Skeletal muscle satellite cell (primary cell): ENCODE data around the gene DAB1.

ENCODE experiments used
- H3K27me3 ChIP-seq: 2 replicates; pipeline ENCODE4 v1.7.0; 2013; ENCODE audit warnings: low read length; ENCODE audit not compliant: control insufficient read depth, insufficient read depth
- H3K36me3 ChIP-seq: 2 replicates; pipeline ENCODE4 v1.7.0; 2013; ENCODE audit warnings: mild to moderate bottlenecking, control low read depth, low read length; ENCODE audit not compliant: insufficient read depth
- H3K4me1 ChIP-seq: 2 replicates; pipeline ENCODE4 v1.7.0; 2013; ENCODE audit warnings: low read length; ENCODE audit not compliant: control insufficient read depth, insufficient read depth
- H3K4me2 ChIP-seq: 2 replicates; pipeline ENCODE4 v1.7.0; 2013; ENCODE audit warnings: mild to moderate bottlenecking, low read length
- H3K4me3 ChIP-seq: 2 replicates; pipeline ENCODE4 v1.7.0; 2013; ENCODE audit warnings: low read length
- H3K9ac ChIP-seq: 2 replicates; pipeline ENCODE4 v1.7.0; 2013; ENCODE audit warnings: mild to moderate bottlenecking, low read depth, low read length, moderate library complexity
- H3K9me3 ChIP-seq: replicated peaks from 2 replicates; pipeline ENCODE4 v1.7.0; 2013; ENCODE audit warnings: mild to moderate bottlenecking, control low read depth, low read length

The DAB1 gene

DNA sequence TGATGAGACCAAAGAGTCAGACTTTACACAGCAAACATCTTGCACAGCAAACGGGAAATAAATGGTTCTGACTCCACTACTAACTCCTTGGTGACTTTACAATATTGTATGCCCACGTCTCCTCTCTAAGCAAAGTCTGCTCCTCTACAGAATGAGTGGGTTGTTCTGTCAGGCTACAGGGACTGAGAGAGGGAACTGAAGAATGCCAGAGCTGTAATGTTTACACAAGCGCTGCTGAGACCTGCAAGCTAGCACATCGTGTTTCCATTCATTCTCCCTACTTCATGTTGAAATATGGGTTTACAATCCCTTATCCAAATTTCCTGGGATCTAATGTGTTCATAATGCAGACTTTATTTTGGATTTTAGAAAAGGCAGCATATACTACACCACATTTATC, 15.9 kb downstream of the DAB1 start:
- Histone ChIP-seq H3K36me3 (no peaks in the 10 kb centered on the region), H3K4me3 (no peak overlapping the region), H3K9me3 (no peaks in the 10 kb centered on the region), H3K9ac (no peak overlapping the region), H3K4me1 (no peaks in the 10 kb centered on the region), H3K4me2 (no peak overlapping the region), H3K27me3 (no peaks in the 10 kb centered on the region)

DNA sequence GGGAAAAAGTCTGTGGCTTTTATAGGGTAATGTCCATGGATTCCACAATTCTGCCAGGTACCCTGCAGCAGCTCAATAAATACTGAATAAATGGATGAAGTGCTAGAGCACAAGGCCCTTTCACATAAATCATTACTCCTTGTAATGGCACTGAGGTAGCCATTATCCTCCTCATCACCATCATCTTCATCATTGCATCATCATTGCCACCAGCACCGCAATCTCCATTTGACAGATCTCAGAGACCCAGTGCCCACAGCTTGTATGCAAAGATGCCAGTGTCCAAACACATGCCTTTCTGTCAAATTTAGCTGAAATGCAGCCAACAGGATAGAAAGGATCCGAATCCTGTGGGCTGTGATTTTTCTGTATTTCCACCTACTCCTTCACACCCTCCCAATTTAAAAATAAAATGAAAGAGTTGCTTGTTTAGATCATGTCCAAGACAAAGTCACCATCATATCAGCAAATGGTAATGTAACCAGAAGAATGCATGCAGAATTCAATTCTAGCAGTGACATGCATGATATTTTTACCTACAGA, 17.4 kb downstream of the DAB1 start:
- Histone ChIP-seq H3K36me3 (no peaks in the 10 kb centered on the region), H3K4me3 (no peak overlapping the region), H3K4me1 (no peaks in the 10 kb centered on the region), H3K9ac (no peak overlapping the region), H3K4me2 (no peak overlapping the region), H3K27me3 (no peaks in the 10 kb centered on the region), H3K9me3 (no peaks in the 10 kb centered on the region)

DNA sequence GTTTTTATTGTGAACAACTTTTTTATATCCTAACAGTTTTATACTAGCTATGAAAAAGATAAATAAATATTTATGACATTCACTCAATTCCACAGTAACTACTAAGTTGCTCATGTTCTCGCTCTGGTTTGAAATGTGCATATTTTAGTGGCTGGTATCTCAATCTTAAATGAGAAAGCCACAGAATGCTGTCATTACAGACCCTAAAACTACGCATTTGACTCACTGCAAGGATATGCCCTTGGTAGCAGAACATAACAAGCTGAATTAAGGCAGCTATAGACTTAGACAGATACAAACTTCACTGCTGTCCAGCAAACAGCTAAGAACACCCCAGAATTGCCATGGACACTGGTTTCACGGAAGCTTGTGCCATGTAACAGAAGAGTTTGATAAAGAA, 19.0 kb downstream of the DAB1 start:
- Histone ChIP-seq H3K4me2 (no peak overlapping the region), H3K4me1 (no peaks in the 10 kb centered on the region), H3K27me3 (no peaks in the 10 kb centered on the region), H3K4me3 (no peak overlapping the region), H3K36me3 (no peaks in the 10 kb centered on the region), H3K9ac (no peak overlapping the region), H3K9me3 (no peaks in the 10 kb centered on the region)

DNA sequence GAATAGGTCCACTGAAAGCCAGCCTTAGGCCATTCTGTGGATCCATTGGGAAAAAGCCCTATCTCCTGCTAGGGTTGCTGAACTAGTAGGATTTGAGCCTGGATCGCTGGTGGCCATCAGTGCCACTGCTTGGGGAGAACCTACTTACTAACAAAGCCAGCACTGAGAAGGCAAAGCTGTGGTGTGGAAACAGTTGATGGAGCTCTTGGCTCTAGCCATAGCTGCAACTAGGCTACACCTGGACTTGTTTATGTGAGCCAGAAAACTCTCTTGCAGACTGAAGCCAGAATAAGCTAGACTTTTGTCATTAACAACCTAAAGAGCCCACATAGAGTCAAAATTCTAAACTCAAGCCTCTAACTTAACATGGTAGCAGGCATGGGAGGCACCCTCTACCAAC, 20.7 kb downstream of the DAB1 start:
- no peaks in the 10 kb centered on the region for H3K4me1 ChIP-seq
- no peaks in the 10 kb centered on the region for H3K36me3 ChIP-seq
- no peak overlapping the region for H3K4me3 ChIP-seq
- H3K27me3 ChIP-seq: no peaks in the 10 kb centered on the region
- H3K9me3 ChIP-seq: no peaks in the 10 kb centered on the region
- H3K9ac ChIP-seq: no peak overlapping the region
- no peak overlapping the region for H3K4me2 ChIP-seq

DNA sequence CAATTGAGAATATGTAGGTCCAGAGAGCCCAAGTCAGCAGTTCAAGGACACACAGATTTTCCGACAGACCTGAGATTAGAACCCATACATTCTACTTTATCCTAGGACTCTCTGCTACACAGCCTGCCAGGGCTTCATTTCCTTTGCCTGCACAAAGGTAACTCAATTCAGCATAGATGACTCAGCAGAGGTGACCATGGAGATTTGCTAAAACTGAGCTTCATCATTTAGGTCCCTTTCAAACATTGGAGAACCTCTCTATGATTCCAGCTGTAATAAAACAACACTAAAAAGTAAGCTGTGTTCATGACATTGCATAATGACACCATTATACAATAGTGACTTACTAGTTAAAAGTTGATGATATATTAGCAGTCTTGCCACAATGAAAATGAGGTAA, 22.2 kb downstream of the DAB1 start:
- H3K4me3 ChIP-seq: no peak overlapping the region
- H3K27me3 ChIP-seq: no peaks in the 10 kb centered on the region
- H3K4me1 ChIP-seq: no peaks in the 10 kb centered on the region
- H3K36me3 ChIP-seq: no peaks in the 10 kb centered on the region
- no peak overlapping the region for H3K9ac ChIP-seq
- no peaks in the 10 kb centered on the region for H3K9me3 ChIP-seq
- no peak overlapping the region for H3K4me2 ChIP-seq

DNA sequence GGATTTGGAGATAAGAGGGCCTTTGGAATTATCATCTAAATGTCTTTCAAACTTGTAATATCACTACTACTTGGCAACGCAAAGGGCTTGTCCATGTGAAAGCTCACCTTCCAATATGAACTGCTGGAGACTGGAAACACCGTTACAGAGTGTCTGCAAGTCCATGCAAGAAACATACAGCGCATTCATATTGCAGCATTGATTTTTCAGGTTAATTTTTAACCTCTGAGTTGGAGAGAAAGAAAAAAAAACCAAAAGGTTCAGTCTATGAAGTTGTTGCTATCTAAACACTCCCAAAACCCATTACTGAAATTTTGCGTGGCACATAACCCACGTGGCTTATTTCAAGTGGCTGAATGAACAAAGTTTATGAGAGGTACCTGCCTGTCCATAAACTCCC, 23.8 kb downstream of the DAB1 start:
- H3K27me3 ChIP-seq: no peaks in the 10 kb centered on the region
- no peak overlapping the region for H3K4me3 ChIP-seq
- no peaks in the 10 kb centered on the region for H3K36me3 ChIP-seq
- H3K4me1 ChIP-seq: no peaks in the 10 kb centered on the region
- no peak overlapping the region for H3K9ac ChIP-seq
- H3K4me2 ChIP-seq: no peak overlapping the region
- H3K9me3 ChIP-seq: no peaks in the 10 kb centered on the region

DNA sequence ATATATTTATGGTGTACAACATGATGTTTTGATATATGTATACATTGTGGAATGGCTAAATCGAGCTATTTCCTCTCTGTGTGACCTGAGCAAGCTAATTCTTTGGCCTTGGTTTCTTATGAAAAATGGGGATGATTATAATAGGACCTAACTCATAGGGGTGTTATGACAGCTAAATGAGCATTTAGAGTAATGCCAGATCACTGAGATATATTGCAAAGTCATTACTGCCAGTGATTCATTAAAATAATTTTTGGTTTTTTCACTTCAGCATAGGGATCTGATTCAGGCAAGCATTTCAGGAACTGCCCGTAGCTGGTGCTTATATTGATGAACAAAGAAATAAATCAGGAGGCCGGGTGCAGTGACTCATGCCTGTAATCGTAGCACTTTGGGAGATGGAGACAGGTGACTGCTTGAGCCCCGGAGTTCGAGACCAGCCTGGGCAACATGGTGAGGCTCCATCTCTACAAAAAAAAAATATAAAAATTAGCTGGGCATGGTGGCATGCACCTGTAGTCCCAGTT, 30.7 kb downstream of the DAB1 start:
- Histone ChIP-seq H3K36me3 (no peaks in the 10 kb centered on the region), H3K4me3 (no peak overlapping the region), H3K9ac (no peak overlapping the region), H3K4me1 (no peaks in the 10 kb centered on the region), H3K27me3 (no peaks in the 10 kb centered on the region), H3K9me3 (no peaks in the 10 kb centered on the region), H3K4me2 (no peak overlapping the region)

DNA sequence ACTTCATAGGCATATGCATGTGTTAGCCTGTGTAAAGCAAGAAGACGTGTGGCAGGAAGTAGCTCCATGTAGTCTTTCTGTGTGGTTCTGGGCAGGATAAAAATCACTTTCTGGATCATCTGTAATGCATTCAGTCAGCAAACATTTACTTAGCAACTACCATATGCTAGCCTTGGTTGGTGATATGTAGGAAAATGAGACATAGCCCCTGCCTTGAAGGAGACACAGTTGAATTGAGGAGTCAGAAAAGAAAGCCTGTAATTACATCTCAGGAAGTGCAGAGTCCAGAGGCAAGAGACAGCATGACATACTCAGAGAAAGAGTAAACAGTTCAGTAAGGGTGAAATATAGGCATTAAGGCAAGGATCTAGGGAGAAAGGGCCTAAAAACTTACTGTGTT, 38.5 kb downstream of the DAB1 start:
- Histone ChIP-seq H3K9me3 (no peaks in the 10 kb centered on the region), H3K27me3 (no peaks in the 10 kb centered on the region), H3K36me3 (no peaks in the 10 kb centered on the region)

DNA sequence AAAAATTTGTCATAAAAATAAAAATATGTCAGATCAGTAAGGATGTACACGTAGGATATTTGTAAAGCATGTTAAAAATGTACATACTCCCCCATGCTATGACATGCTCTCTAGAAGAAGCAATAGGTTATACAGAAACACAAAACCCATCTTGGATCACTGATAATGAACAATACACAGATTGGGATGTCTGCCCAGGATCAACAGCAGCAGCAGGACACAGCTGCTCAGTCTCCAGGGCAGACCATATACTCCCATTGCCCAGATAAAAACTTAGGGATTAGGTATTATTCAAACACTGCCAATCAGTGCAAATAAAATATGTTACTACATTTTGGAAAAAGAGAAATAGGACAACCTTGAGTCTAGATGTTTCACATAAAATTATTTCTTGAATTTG, 39.0 kb downstream of the DAB1 start:
- no peaks in the 10 kb centered on the region for H3K4me1 ChIP-seq
- no peak overlapping the region for H3K4me2 ChIP-seq
- H3K27me3 ChIP-seq: no peaks in the 10 kb centered on the region
- no peaks in the 10 kb centered on the region for H3K9me3 ChIP-seq
- no peaks in the 10 kb centered on the region for H3K36me3 ChIP-seq
- H3K9ac ChIP-seq: no peak overlapping the region
- no peak overlapping the region for H3K4me3 ChIP-seq

More for the DNA sequence above, 38.5 kb downstream of the DAB1 start:
- H3K9ac ChIP-seq: no peak overlapping the region
- H3K4me2 ChIP-seq: no peak overlapping the region
- H3K4me3 ChIP-seq: no peak overlapping the region
- H3K4me1 ChIP-seq: no peaks in the 10 kb centered on the region

DNA sequence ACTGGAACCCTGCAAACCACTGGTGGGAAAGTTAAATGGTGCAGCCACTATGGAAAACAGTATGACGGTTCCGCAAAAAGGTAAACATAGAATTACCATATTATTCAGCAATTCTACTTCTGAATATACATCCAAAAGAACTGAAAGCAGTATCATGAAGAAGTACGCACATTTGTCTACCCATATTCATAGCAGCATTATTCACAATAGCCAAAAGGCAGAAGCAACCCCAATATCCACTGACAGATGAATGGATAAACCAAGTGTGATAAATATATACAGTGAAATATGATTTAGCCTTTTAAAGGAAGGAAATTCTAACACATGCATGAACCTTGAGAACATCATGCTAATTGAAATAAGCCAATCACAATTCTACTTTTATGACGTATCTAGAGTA, 39.6 kb downstream of the DAB1 start:
- H3K9ac ChIP-seq: no peak overlapping the region
- H3K27me3 ChIP-seq: no peaks in the 10 kb centered on the region
- H3K4me3 ChIP-seq: no peak overlapping the region
- H3K4me2 ChIP-seq: no peak overlapping the region
- no peaks in the 10 kb centered on the region for H3K9me3 ChIP-seq
- no peaks in the 10 kb centered on the region for H3K36me3 ChIP-seq
- H3K4me1 ChIP-seq: no peaks in the 10 kb centered on the region

DNA sequence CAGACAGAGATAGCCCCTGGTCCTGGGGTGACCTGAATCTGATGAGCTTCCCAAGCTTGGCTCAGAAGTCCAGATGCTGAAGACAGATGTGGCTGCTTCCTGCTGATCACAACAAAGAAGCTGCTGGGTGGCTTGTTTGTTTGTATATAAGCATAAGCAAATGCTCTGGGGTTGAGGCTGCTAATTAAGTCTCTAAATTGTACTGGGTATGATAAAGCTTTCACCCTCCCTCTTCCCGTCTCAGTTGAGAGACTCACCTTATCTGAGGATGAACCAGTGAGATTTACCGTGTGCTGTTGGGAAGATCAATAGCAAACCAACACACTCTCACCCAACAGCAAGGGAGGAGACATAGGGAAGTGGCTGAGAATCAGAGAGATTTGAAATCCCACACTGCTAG, 42.0 kb downstream of the DAB1 start:
- H3K9me3 ChIP-seq: no peaks in the 10 kb centered on the region
- no peaks in the 10 kb centered on the region for H3K36me3 ChIP-seq
- no peak overlapping the region for H3K9ac ChIP-seq

DNA sequence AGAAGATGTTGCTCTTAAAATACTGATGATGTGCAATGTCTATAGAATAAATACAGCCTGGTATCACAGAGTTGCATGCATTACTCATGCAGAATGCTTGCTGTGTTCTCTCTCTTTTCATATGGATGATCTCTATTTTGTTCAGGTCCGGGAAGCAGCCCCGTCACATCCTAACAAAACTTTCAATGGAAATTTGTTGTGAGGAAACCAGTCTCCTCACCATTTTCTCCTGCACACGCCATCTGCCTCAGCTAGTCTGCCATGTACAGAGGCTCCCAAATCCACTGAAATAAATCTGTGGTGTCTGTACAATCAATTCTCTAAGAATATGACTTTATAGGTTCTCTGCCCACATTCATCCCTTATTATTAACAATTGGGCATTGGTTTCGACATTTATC, 42.4 kb downstream of the DAB1 start:
- H3K4me3 ChIP-seq: no peak overlapping the region
- no peaks in the 10 kb centered on the region for H3K9me3 ChIP-seq
- H3K36me3 ChIP-seq: no peaks in the 10 kb centered on the region
- H3K9ac ChIP-seq: no peak overlapping the region
- H3K4me1 ChIP-seq: no peaks in the 10 kb centered on the region
- H3K4me2 ChIP-seq: no peak overlapping the region
- H3K27me3 ChIP-seq: no peaks in the 10 kb centered on the region

More for the DNA sequence above, 42.0 kb downstream of the DAB1 start:
- Histone ChIP-seq H3K4me3 (no peak overlapping the region), H3K27me3 (no peaks in the 10 kb centered on the region), H3K4me1 (no peaks in the 10 kb centered on the region), H3K4me2 (no peak overlapping the region)
